H9 (cell line): Measurements from ENCODE around the gene SOCS3. TPM values are rescaled to one million over a fixed set of nuclear protein-coding genes. Genes with fewer than 3 reads are reported as not detected.

Experiments
- DNase-seq: peaks from one replicate; pipeline ENCODE4 v3.0.0-alpha.2; 2017
- H2AFZ ChIP-seq: one replicate; pipeline ENCODE4 v1.6.1; 2013; ENCODE audit warnings: mild to moderate bottlenecking, low read length, control low read depth, moderate library complexity
- H2AK5ac ChIP-seq: 2 replicates; pipeline ENCODE4 v1.6.1; 2013; ENCODE audit warnings: low read length, control low read depth, mixed read lengths; ENCODE audit not compliant: insufficient read length
- H2BK120ac ChIP-seq: one replicate; pipeline ENCODE4 v1.6.1; 2013; ENCODE audit warnings: low read depth, mild to moderate bottlenecking, low read length, control low read depth, inconsistent platforms; ENCODE audit not compliant: poor library complexity, severe bottlenecking
- H2BK12ac ChIP-seq: 2 replicates; pipeline ENCODE4 v1.6.1; 2013; ENCODE audit warnings: low read length, control low read depth, mixed read lengths, low read depth; ENCODE audit not compliant: insufficient read length
- H2BK15ac ChIP-seq: 2 replicates; pipeline ENCODE4 v1.6.1; 2013; ENCODE audit warnings: low read depth, low read length, control low read depth
- H2BK20ac ChIP-seq: one replicate; pipeline ENCODE4 v1.6.1; 2013; ENCODE audit warnings: low read depth, mild to moderate bottlenecking, low read length, control low read depth, inconsistent platforms; ENCODE audit not compliant: poor library complexity, severe bottlenecking
- H2BK5ac ChIP-seq: 2 replicates; pipeline ENCODE4 v1.6.1; 2013; ENCODE audit warnings: low read length, control low read depth, mixed read lengths; ENCODE audit not compliant: insufficient read length
- H3K14ac ChIP-seq: 2 replicates; pipeline ENCODE4 v1.6.1; 2013; ENCODE audit warnings: low read length, control low read depth; ENCODE audit not compliant: insufficient read depth
- H3K18ac ChIP-seq: 2 replicates; pipeline ENCODE4 v1.6.1; 2013; ENCODE audit warnings: low read depth, mild to moderate bottlenecking, mixed read lengths, low read length, control low read depth; ENCODE audit not compliant: insufficient read length
- H3K23ac ChIP-seq: 2 replicates; pipeline ENCODE4 v1.6.1; 2013; ENCODE audit warnings: low read length, control low read depth, mixed read lengths, low read depth; ENCODE audit not compliant: insufficient read length
- H3K23me2 ChIP-seq: 2 replicates; pipeline ENCODE4 v1.6.1; 2013; ENCODE audit warnings: low read depth, mild to moderate bottlenecking, mixed read lengths, low read length, control low read depth; ENCODE audit not compliant: insufficient read length, poor library complexity, severe bottlenecking
- H3K27ac ChIP-seq: 2 replicates; pipeline ENCODE4 v1.5.1; 2013; ENCODE audit warnings: low read length, control low read depth, mixed read lengths, low read depth; ENCODE audit not compliant: insufficient read length
- H3K27me3 ChIP-seq: 2 replicates; pipeline ENCODE4 v1.6.1; 2013; ENCODE audit warnings: low read length, control low read depth, inconsistent platforms; ENCODE audit not compliant: insufficient read depth
- H3K4ac ChIP-seq: 2 replicates; pipeline ENCODE4 v1.6.1; 2013; ENCODE audit warnings: low read depth, mild to moderate bottlenecking, control low read depth, inconsistent platforms, low read length, moderate library complexity
- H3K4me1 ChIP-seq: 2 replicates; pipeline ENCODE4 v1.6.1; 2013; ENCODE audit warnings: low read length, control low read depth, inconsistent platforms; ENCODE audit not compliant: insufficient read depth
- H3K4me2 ChIP-seq: 2 replicates; pipeline ENCODE4 v1.6.1; 2013; ENCODE audit warnings: low read length, control low read depth, mixed read lengths; ENCODE audit not compliant: insufficient read length, insufficient read depth
- H3K56ac ChIP-seq: 2 replicates; pipeline ENCODE4 v1.6.1; 2013; ENCODE audit warnings: low read depth, mild to moderate bottlenecking, mixed read lengths, low read length, control low read depth; ENCODE audit not compliant: insufficient read length
- H3K79me1 ChIP-seq: 2 replicates; pipeline ENCODE4 v1.6.1; 2013; ENCODE audit warnings: low read depth, mild to moderate bottlenecking, moderate library complexity, low read length, control low read depth, inconsistent platforms; ENCODE audit not compliant: insufficient read depth, poor library complexity, severe bottlenecking
- H3K79me2 ChIP-seq: 2 replicates; pipeline ENCODE4 v1.6.1; 2013; ENCODE audit warnings: low read length, control low read depth, inconsistent platforms; ENCODE audit not compliant: insufficient read depth
- H3K9ac ChIP-seq: 2 replicates; pipeline ENCODE4 v1.6.1; 2013; ENCODE audit warnings: low read length, control low read depth, mixed read lengths; ENCODE audit not compliant: insufficient read length; ENCODE audit errors: extremely low read depth
- H3K9me3 ChIP-seq: one replicate; pipeline ENCODE4 v1.6.1; 2013; ENCODE audit warnings: low read depth, low read length, inconsistent platforms; ENCODE audit not compliant: control insufficient read depth
- H3T11ph ChIP-seq: one replicate; pipeline ENCODE4 v1.6.1; 2013; ENCODE audit warnings: mild to moderate bottlenecking, low read length, control low read depth, inconsistent platforms
- H4K20me1 ChIP-seq: one replicate; pipeline ENCODE4 v1.6.1; 2013; ENCODE audit not compliant: control insufficient read depth, insufficient read length, insufficient read depth
- H4K5ac ChIP-seq: 2 replicates; pipeline ENCODE4 v1.6.1; 2013; ENCODE audit warnings: low read depth, mild to moderate bottlenecking, mixed read lengths, low read length, control low read depth; ENCODE audit not compliant: insufficient read length
- H4K8ac ChIP-seq: replicated peaks from 2 replicates; pipeline ENCODE4 v1.6.1; 2013; ENCODE audit warnings: low read length, control low read depth, mixed read lengths, low read depth; ENCODE audit not compliant: insufficient read length
- H4K91ac ChIP-seq: 2 replicates; pipeline ENCODE4 v1.6.1; 2013; ENCODE audit warnings: low read depth, mild to moderate bottlenecking, moderate library complexity, mixed read lengths, low read length, control low read depth; ENCODE audit not compliant: insufficient read length
- H3K27ac Mint-ChIP-seq, 3 experiments: 2 replicates in 2 of 3; 3 replicates in 1 of 3; pipeline ENCODE4 v1.8.0; 2020 to 2021; ENCODE audit warnings: mixed read lengths in 3 of 3, mild to moderate bottlenecking in 1 of 3, moderate library complexity in 1 of 3
- H3K27me3 Mint-ChIP-seq: 2 replicates; pipeline ENCODE4 v1.8.0; 2021; ENCODE audit warnings: low read depth, mild to moderate bottlenecking, moderate library complexity, mixed read lengths
- H3K36me3 Mint-ChIP-seq, 3 experiments: 2 replicates in 2 of 3; 3 replicates in 1 of 3; pipeline ENCODE4 v1.8.0; 2020 to 2021; ENCODE audit warnings: low read depth in 3 of 3, mixed read lengths in 3 of 3; ENCODE audit not compliant: insufficient read depth in 1 of 3
- H3K4me1 Mint-ChIP-seq, 2 experiments: 2 replicates each; pipeline ENCODE4 v1.8.0; 2020; ENCODE audit warnings: mixed read lengths in 2 of 2
- H3K4me3 Mint-ChIP-seq, 2 experiments: 2 replicates in 1 of 2; 3 replicates in 1 of 2; pipeline ENCODE4 v1.8.0; 2020 to 2021; ENCODE audit warnings: mild to moderate bottlenecking in 2 of 2, mixed read lengths in 2 of 2, moderate library complexity in 1 of 2
- H3K9me3 Mint-ChIP-seq, 2 experiments: 2 replicates in 1 of 2; 3 replicates in 1 of 2; pipeline ENCODE4 v1.8.0; 2020; ENCODE audit warnings: mild to moderate bottlenecking in 2 of 2, mixed read lengths in 2 of 2, moderate library complexity in 1 of 2
- WGBS: extraction: QIAGEN DNeasy Blood & Tissue Kit; methylation state at CpG from one replicate; pipeline ENCODE4 v1.1.7; 2013; ENCODE audit warnings: missing lambda C conversion rate, low lambda C conversion rate, mixed read lengths; ENCODE audit not compliant: insufficient read length; ENCODE audit errors: extremely low coverage; 5-methylcytosine and 5-hydroxymethylcytosine counted together
- total RNA-seq: library from RNA; stranded (reverse); gene quantifications from 2 replicates; pipeline ENCODE4 v1.2.1, GENCODE V29; 2021
- TF ChIP-seq, protein P1 (sequence below): fragments of 200-600 bp; sonication (generic); conservative IDR thresholded peaks from 3 replicates; pipeline ENCODE4 v1.8.0; 2021; ENCODE audit warnings: antibody characterized with exemption, mild to moderate bottlenecking

Gene SOCS3
- total RNA-seq, 1 experiment from 2014 or later: 9.5 TPM

DNA sequence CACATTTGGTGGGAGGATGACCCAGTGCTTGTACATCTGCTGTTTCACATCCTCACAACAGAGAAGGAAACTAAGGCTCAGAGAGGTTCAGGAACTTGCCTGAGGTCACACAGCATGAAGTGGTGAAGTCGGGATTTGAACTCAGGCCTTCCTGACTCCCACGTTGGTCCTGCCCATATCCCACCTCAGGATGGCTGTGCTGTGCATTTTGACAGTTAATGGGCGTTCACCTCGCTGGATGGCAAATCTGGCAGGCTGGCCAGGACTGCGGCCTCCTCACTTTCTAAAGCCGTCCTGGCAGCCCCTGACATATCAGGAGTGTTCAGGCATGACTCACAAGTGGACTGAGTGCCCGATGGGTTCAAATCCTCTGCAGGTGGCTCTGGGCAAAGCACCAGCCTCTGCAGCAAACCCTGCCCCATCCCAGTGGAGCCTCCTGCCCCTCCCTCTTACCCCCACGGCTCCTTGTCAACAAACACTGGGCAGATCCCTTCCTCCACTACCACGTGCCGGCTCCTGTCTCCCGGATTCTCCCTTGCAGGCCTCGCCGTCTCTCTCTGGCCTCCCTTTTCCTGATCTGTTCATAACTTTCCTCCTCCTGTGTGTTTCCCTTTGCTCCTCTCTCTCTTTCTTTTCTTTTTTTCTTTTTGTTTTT lies 29.2 kb downstream of the SOCS3 start:
- Histone ChIP-seq H3K4me1 (0 out of 2 replicates have a peak, but pooled peaks cover 4% of the 10 kb centered on the region), H2BK15ac (no peak overlapping the region), H4K91ac (no peak overlapping the region), H3K27ac (no peak overlapping the region), H3K4me2 (no peak overlapping the region), H4K20me1 (no peaks in the 10 kb centered on the region), H2AFZ (no peak overlapping the region), H3K27me3 (no peaks in the 10 kb centered on the region), H3K14ac (no peak overlapping the region), H3K23ac (no peak overlapping the region), H2BK12ac (no peak overlapping the region), H4K8ac (no peak overlapping the region), H4K5ac (no peak overlapping the region), H2BK120ac (no peak overlapping the region), H3K56ac (no peak overlapping the region), H3K23me2 (no peaks in the 10 kb centered on the region), H3K9me3 (no peaks in the 10 kb centered on the region), H3K4ac (no peak overlapping the region), H3K79me1 (no peaks in the 10 kb centered on the region), H2BK20ac (no peak overlapping the region), H3K18ac (no peak overlapping the region), H3K79me2 (no peaks in the 10 kb centered on the region), H2BK5ac (no peak overlapping the region), H2AK5ac (no peak overlapping the region), H3T11ph (no peak overlapping the region), H3K9ac (no peak overlapping the region)
- Mint-ChIP-seq H3K4me3 (no peak overlapping the region), H3K27ac (peak overlapping the region in 1 of 3 experiments; percentile 59; a peak in 1 of 7 replicates), H3K4me1 (peaks cover 6 to 15% of the 10 kb centered on the region in 2 experiments), H3K36me3 (no peaks in the 10 kb centered on the region), H3K9me3 (no peaks in the 10 kb centered on the region), H3K27me3 (peaks cover 1% of the 10 kb centered on the region)
- no peak for DNase-seq
- TF ChIP-seq, protein P1, sequence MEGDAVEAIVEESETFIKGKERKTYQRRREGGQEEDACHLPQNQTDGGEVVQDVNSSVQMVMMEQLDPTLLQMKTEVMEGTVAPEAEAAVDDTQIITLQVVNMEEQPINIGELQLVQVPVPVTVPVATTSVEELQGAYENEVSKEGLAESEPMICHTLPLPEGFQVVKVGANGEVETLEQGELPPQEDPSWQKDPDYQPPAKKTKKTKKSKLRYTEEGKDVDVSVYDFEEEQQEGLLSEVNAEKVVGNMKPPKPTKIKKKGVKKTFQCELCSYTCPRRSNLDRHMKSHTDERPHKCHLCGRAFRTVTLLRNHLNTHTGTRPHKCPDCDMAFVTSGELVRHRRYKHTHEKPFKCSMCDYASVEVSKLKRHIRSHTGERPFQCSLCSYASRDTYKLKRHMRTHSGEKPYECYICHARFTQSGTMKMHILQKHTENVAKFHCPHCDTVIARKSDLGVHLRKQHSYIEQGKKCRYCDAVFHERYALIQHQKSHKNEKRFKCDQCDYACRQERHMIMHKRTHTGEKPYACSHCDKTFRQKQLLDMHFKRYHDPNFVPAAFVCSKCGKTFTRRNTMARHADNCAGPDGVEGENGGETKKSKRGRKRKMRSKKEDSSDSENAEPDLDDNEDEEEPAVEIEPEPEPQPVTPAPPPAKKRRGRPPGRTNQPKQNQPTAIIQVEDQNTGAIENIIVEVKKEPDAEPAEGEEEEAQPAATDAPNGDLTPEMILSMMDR: no peak
- WGBS: no CpG with 5 or more reads among the region's 13 CpGs
